GM21515 (cell line): ENCODE measurements around the gene EVC.
"Not testable (repeated sequence)": the region's sequence is repeated elsewhere in the genome, so short reads cannot be mapped to it uniquely, and the experiment has no call there.

ENCODE experiments used
- ATAC-seq: cut with Tn5 transposase; IDR thresholded peaks from one replicate; pipeline ENCODE4 v1.9.1; 2021; ENCODE audit not compliant: unreplicated experiment

The EVC gene

GRCh38 chr4:5809216-5809776 lies 98.3 kb downstream of the EVC start:
- ATAC-seq = no peak

DNA sequence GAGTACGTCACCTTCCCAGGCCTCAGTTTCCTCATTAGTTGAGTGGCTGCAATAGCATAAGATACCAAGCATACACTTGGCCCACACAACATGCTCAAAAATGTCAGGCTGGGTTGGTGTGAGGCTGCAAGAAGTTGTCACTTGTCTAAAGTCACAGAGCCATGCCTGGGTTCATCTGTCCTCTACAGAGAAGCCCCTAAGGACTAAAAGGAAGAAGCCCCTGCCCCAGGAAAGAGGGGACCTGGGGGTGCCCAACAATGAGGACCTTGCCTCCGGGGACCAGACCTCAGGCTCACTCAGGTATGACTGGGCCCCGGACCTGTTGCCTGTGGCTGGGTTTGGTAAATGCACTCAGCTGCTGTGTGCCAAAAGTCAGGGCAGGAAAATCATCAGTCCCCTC lies 99.2 kb downstream of the EVC start:
- ATAC-seq = no peak

DNA sequence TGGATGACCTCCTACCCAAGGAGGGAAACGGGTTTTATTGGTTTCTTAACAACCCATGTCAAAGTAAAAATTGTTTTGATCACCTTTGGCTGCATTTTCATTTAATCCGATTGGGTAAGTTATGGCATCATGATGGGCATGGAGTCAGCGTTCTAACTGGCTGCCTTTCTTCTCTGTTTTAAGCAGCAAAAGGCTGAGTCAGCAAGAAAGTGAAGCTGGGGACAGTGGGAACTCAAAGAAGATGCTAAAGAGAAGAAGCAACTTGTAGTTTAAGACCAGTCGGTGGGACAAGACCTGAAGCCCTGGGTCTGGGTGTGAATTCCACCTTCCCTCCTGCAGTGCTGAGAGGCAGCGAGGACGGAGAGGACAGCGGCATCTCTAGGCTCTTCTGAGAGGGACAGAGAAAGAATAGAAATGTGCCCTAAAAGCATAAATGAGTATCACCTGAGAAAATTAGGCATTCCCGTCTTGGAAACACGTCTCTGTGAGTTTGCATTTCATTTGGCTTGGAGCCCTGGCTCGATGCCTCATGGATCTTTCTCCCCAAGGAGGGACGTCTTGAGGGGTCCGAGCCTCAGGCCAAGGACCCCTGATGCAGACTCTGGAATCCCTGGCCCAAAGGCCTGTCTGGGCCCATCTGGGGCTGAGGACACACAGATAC lies 99.9 kb downstream of the EVC start:
- ATAC-seq = no peak

- not testable (repeated sequence) for ATAC-seq
Observed at GRCh38 chr4:5812057-5812456, 101.1 kb downstream of the EVC start.

- ATAC-seq = no peak
Observed at GRCh38 chr4:5812506-5813229, 101.7 kb downstream of the EVC start.

DNA sequence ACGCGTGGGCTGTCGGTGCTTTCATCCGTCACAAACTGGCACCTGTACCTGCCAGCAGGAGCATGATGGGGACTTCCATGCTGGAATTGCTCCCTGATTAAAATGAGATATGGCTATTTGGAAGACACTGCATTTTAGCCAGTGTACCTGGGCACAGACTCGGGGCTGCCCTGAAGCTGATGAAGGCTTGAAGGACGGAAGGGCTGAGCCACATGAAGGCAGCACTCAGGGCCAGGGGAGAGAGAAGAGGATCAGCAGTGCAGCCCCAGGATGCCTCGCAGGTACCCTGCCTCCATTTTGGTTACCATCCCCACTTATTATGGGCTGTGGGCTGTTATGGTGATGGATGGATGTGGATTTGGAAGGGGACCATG lies 102.9 kb downstream of the EVC start:
- no peak for ATAC-seq

GRCh38 chr4:5814421-5814820 lies 103.4 kb downstream of the EVC start:
- no peak for ATAC-seq

- ATAC-seq = no peak
Observed at GRCh38 chr4:5815641-5816040, 104.6 kb downstream of the EVC start.

DNA sequence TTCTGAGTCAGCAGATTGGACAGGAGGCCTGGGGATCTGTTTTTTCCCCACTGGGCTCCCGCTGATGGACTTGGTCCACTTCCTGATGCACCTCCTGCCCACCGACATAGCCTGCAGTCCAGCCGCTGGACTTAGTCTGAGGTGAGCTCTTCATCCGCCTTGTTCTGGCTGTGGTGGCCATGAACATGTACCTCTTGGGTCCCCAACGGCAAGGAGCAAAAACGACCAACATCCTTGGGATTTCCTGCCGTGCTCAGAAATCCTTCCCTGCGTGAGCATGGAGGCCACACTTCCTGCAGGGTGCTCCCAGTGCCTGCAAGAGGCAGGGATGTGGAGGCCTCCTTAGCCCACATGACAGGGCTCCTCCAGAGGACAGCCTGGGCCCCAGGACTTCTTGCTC lies 105.1 kb downstream of the EVC start:
- no peak for ATAC-seq

- ATAC-seq = no peak
Observed at GRCh38 chr4:5816851-5817375, 105.9 kb downstream of the EVC start.

- ATAC-seq = no peak
Observed at GRCh38 chr4:5821665-5822358, 110.8 kb downstream of the EVC start.

DNA sequence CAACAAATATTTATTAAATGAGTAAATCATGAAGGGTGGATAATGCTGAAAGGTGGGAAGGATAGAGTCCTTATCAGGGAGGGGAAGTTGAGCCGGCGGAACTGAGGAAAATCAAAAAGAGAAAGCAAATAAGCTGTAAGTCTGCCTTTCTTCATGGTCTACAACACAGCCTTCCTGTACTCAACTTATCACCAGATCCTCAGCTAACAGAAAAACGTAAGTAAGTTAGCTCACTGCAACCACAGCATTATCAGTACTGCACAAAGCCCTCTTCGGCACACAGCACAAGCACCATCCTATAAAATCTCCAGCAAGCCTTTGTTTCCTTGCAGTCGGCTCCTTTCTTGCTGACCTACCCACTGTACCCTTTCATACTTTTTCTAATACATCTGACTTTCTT lies 111.6 kb downstream of the EVC start:
- ATAC-seq = no peak

- ATAC-seq = no peak
Observed at GRCh38 chr4:5823542-5824211, 112.7 kb downstream of the EVC start.

DNA sequence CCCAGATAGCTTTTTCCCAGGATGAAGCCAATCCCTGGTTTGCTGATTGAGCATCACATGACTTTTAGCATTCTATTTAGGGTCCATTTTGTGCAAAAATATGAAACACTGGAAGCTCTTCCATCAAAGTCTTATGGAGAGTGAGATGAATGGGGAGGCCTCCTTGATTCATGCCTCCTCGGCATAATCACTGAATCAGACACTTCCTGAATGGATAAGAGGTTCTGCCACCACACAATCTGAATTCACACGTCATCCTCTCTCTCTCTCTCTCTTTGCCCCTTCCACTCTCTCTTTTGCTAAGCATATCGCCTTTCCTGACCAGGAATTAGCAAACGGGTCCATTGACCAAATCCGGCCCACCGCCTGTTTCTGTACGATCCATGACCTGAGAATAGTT lies 113.2 kb downstream of the EVC start:
- no peak for ATAC-seq

GRCh38 chr4:5824635-5825034 lies 113.6 kb downstream of the EVC start:
- no peak for ATAC-seq

GRCh38 chr4:5825321-5826041 lies 114.5 kb downstream of the EVC start:
- ATAC-seq = no peak

- ATAC-seq = no peak
Observed at GRCh38 chr4:5826437-5827107, 115.6 kb downstream of the EVC start.

GRCh38 chr4:5827108-5828004 lies 116.4 kb downstream of the EVC start:
- no peak for ATAC-seq

DNA sequence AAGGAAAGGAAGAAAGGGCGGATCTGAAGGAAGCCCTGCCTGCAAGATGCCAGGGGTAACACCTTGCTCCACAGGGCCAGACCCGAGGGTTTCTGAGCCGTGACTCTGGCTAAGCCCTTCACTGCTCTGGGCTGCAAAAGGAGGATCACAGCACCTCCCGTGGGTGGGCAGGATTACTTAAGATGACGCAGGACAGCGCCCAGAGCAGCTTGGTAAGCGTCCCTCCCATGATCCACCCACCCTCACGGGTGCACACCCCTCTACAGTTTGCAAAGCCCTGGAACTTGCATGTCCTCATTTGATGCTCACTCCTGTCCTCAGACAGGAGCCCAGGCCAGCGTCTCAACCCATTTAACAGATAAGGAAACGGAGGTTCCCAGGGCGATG lies 117.0 kb downstream of the EVC start:
- ATAC-seq = no peak
